NT2/D1 (cell line): ENCODE data around the gene BMPR1B.

Source experiments
- YY1 ChIP-seq: IDR thresholded peaks from 2 replicates; pipeline ENCODE4 v1.6.1; 2011; ENCODE audit not compliant: insufficient read length, insufficient read depth
- ZNF274 ChIP-seq: IDR thresholded peaks from 2 replicates; pipeline ENCODE4 v1.6.1; 2011; ENCODE audit warnings: mild to moderate bottlenecking, low read depth, low read length

- no peak for TF ChIP-seq ZNF274
- no peak for TF ChIP-seq YY1
Measured at GRCh38 chr4:95186666-95187065, 428.9 kb downstream of the BMPR1B start.
